ENCODE data around the gene LRIT1.

Gene LRIT1

DNA sequence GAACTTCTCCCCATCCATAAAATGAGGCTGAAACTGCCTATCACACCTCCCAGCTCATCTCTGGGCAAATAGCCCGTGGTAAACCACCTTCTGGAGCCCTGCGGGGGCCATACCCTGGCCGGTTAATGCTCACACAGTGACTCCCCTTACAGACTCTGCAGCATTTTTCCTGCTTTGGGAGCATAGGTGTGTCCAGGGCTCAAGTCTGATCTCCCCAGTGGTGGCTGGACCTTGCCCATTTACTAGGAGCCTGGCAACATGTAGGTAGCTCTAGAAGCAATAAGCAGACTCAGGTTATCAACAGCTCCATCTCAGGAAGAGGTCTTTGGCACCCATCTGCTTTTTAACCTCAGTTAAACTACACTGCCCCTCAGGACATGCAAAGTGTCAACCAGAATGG is 52.5 kb downstream of the LRIT1 start:
- H3K36me3 ChIP-seq, result no peaks in the 10 kb centered on the region
- no peak overlapping the region for H3K4me3 ChIP-seq (ENCODE audit: low read depth in 1 of 2, low read length in 1 of 2)
- H3K9me3 ChIP-seq, result no peaks in the 10 kb centered on the region
- TF ChIP-seq, protein P1, sequence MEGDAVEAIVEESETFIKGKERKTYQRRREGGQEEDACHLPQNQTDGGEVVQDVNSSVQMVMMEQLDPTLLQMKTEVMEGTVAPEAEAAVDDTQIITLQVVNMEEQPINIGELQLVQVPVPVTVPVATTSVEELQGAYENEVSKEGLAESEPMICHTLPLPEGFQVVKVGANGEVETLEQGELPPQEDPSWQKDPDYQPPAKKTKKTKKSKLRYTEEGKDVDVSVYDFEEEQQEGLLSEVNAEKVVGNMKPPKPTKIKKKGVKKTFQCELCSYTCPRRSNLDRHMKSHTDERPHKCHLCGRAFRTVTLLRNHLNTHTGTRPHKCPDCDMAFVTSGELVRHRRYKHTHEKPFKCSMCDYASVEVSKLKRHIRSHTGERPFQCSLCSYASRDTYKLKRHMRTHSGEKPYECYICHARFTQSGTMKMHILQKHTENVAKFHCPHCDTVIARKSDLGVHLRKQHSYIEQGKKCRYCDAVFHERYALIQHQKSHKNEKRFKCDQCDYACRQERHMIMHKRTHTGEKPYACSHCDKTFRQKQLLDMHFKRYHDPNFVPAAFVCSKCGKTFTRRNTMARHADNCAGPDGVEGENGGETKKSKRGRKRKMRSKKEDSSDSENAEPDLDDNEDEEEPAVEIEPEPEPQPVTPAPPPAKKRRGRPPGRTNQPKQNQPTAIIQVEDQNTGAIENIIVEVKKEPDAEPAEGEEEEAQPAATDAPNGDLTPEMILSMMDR (IDR thresholded peaks at IDR 0.05), result no peak
- H3K4me1 ChIP-seq (ENCODE audit: control insufficient read depth in 1 of 2, insufficient read depth in 1 of 2, low read depth in 1 of 2, low read length in 1 of 2), result no peaks in the 10 kb centered on the region
- H3K27ac ChIP-seq, result no peak overlapping the region
- peaks cover 59% of the 10 kb centered on the region for H3K27me3 ChIP-seq

DNA sequence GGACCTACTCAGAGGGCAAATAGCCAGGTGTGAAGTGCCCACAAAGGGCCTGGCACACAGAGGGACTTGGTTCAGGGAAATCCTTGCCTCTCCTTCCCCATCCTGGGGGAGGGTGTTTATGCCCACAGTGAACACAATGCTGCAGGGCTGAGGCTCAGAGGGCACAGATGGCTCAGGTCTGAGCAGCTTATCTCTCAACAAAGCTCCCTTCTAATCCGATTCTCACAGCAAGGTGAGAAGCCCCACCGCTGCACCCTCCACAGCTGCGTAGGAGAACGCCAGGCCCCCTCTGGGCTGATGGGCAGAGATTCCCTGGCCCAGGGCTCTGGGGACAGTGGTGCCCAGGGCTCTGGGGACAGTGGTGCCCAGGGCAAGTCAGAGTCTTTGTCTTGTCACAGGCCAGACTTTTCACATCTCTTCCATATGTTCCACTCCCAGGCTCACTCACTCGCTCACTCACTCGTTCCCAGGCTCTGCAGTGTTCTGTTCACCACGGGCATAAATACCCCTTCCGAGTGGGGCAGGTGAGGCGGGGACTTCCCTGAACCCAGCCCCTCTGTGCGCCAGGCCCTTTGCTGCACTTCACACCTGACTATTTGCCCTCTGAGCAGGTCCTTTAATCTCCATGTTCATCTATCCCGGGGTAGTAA is 55.7 kb downstream of the LRIT1 start:
- Histone ChIP-seq H3K4me1 (ENCODE audit: control insufficient read depth in 1 of 2, insufficient read depth in 1 of 2, low read depth in 1 of 2, low read length in 1 of 2) (no peaks in the 10 kb centered on the region), H3K27ac (no peak overlapping the region), H3K4me3 (ENCODE audit: low read depth in 1 of 2, low read length in 1 of 2) (no peak overlapping the region), H3K36me3 (no peaks in the 10 kb centered on the region), H3K27me3 (peaks cover 27% of the 10 kb centered on the region), H3K9me3 (no peaks in the 10 kb centered on the region)
- TF ChIP-seq, protein P1 (IDR thresholded peaks at IDR 0.05), result no peak

DNA sequence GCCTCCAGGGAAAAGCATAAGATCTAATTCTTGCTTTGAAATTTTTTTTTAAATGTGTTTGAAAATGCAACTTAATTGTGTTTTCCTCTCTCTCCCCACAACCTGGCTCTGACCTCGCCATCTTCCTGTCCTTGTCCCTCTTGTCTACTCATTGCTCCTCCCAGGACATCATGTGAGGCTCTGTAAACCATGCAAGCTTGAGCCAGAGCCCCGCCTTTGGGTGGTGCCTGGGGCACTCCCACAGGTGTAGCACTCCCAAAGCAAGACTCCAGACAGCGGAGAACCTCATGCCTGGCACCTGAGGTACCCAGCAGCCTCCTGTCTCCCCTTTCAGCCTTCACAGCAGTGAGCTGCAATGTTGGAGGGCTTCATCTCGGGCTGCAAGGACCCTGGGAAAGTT is 56.8 kb downstream of the LRIT1 start:
- Histone ChIP-seq H3K9me3 (no peaks in the 10 kb centered on the region), H3K4me3 (ENCODE audit: low read depth in 1 of 2, low read length in 1 of 2) (no peak overlapping the region), H3K4me1 (ENCODE audit: control insufficient read depth in 1 of 2, insufficient read depth in 1 of 2, low read depth in 1 of 2, low read length in 1 of 2) (no peaks in the 10 kb centered on the region), H3K27ac (no peak overlapping the region), H3K36me3 (no peaks in the 10 kb centered on the region), H3K27me3 (peaks cover 19% of the 10 kb centered on the region)
- TF ChIP-seq, protein P1 (IDR thresholded peaks at IDR 0.05), result no peak

DNA sequence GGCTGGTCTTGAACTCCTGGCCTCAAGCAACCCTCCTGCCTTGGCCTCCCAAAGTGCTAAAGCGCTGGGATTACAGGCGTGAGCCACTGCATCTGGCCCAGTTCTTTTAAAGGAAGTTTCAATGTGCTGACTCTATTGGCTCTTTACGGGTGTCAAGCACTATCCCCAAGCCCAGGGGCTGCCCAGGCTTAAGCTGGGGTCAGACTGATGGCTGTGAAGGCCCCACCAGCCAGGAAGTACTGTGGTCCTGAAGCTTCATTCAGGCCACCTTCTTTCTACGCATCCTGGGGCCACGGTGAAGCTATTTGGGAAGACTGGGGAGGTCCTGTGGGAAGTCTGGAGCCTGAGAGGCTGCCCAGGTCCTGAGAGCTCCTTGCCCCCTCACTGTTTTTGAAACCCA is 59.7 kb downstream of the LRIT1 start:
- H3K36me3 ChIP-seq, result no peaks in the 10 kb centered on the region

More for the DNA sequence above, 59.7 kb downstream of the LRIT1 start:
- H3K9me3 ChIP-seq, result no peaks in the 10 kb centered on the region
- H3K4me3 ChIP-seq (ENCODE audit: low read depth in 1 of 2, low read length in 1 of 2), result no peak overlapping the region
- TF ChIP-seq, protein P1 (IDR thresholded peaks at IDR 0.05), result no peak
- H3K4me1 ChIP-seq (ENCODE audit: control insufficient read depth in 1 of 2, insufficient read depth in 1 of 2, low read depth in 1 of 2, low read length in 1 of 2), result no peaks in the 10 kb centered on the region
- no peak overlapping the region for H3K27ac ChIP-seq
- no peaks in the 10 kb centered on the region for H3K27me3 ChIP-seq

All from neutrophil (primary cell).